AG09309 (cell line): Measurements from ENCODE around the gene IRF3.

ENCODE experiments used
- DNase-seq: peaks from one replicate; pipeline ENCODE4 v3.0.0-alpha.2; 2010; ENCODE audit warnings: low read depth
- H3K4me3 ChIP-seq: 2 replicates; pipeline ENCODE4 v1.5.1; 2011; ENCODE audit warnings: mild to moderate bottlenecking, low read depth, low read length, moderate library complexity; ENCODE audit not compliant: control insufficient read depth
- CTCF ChIP-seq: IDR thresholded peaks from 2 replicates; pipeline ENCODE4 v1.5.1; 2011; ENCODE audit warnings: mild to moderate bottlenecking, low read depth, low read length, inconsistent platforms; ENCODE audit not compliant: insufficient read depth, control insufficient read depth; ENCODE audit errors: missing control alignments

The IRF3 gene

DNA sequence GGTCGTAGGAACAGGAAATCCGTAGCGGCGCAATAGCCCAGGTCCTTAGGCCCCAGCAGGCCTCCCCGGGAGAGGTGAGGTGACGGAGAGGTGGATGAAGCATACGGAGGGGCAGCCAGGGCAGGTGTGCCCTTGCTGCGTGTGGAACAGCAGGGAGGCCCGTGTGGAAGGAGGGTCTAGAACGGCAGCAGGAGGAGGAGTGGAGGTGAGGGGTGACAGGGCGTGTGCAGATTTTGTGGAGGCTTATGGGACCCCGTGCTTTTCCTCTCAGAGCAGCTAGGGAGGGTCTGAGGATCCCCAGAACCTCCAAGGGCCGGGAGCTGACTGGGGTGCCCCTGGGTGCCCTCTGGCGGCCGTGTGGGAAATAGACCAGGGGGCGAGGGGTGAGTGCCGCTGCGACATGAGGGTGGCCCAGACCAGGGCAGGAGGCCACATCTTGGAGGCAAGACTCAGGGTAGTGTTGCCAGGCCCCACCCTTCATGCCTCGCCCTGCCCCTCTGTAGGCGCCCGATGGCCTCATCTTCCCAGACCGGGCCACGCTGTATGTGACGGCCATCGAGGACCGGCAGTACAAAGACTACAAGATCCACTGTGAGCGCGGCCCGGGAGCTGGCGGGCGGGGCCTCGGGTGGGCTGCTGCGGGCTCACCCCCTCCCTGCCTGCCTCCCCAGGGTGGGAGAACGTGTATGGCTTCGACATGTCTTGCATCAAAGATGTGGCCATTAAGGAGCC is 18.8 kb upstream of the IRF3 start:
- no peak for DNase-seq
- peak; percentile 50 for TF ChIP-seq CTCF
- H3K4me3 ChIP-seq = no peak overlapping the region

DNA sequence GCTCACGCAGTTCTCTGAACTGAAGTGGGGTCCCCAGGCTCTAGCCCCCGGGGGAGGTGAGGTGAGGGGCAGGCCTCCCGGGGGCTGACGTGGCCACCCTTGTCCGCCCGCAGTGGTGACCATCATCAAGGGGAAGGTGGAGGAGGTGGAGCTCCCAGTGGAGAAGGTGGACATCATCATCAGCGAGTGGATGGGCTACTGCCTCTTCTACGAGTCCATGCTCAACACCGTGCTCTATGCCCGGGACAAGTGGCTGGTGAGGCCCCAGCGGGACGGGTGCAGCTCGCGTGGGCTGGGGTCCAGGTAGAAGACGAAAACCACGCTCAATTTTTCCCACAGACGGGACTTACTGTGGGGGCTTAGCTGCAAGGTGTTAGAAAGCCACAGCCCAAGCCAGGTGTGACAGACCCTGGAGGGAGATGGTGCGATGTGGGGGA is 18.2 kb upstream of the IRF3 start:
- no peak for DNase-seq
- no peak for TF ChIP-seq CTCF
- no peak overlapping the region for H3K4me3 ChIP-seq

DNA sequence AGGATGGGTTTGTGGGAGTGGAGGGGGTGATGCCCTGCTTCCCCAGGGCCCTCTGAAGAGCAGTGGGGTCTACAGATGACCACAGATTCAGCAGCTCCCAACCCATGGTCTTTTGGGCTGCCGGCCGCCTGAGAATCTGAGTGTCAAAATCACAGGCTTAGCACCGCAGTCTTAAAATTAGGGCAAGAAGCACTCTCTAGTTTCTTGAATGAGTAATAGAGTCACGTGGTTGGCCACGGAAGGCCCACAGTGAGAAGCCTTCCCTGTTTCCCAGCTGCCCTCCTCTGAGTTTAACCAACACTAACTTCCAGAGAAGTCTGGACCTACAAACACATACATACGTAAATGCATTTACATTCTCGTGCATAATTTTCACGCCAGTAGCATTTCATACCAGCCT is 16.6 kb upstream of the IRF3 start:
- TF ChIP-seq CTCF = no peak
- no peak overlapping the region for H3K4me3 ChIP-seq
- DNase-seq = no peak

GRCh38 chr19:49681830-49682229 is 16.2 kb upstream of the IRF3 start:
- DNase-seq = no peak
- no peak overlapping the region for H3K4me3 ChIP-seq
- TF ChIP-seq CTCF = no peak

GRCh38 chr19:49680421-49681351 is 15.0 kb upstream of the IRF3 start:
- no peak overlapping the region for H3K4me3 ChIP-seq
- peak; percentile 100 for TF ChIP-seq CTCF
- no peak for DNase-seq

DNA sequence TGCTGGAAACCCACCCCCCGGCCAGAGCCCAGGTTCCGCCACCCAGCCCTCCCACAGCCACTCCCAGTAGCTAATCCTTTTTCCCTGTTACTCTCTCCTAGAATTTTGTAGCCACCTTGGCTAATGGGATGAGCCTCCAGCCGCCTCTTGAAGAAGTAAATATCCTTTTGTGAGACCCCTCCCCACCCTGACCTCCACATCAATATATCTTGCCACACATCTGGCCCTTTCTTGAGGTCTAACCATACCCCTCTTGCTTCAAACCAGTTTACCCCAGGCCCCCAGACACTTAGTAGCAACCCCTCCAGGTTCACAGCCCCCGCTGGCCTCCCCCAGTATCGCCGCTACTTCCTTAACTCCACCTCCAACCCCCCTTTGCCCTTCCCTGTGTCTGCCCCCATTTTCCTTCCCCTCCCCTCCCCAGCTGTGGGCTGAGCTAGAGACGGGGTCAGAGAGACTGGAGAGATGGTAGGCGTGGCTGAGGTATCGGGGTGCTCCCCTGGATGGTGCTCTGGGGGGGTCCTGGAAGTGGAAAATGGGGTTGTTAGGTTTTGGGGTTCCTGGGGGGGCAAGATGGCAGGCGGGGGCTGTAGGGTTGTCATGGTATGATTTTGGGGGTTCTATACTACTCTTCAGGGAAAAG is 14.2 kb upstream of the IRF3 start:
- TF ChIP-seq CTCF = no peak
- no peak overlapping the region for H3K4me3 ChIP-seq
- no peak for DNase-seq
